Astrocyte (in vitro differentiated cells and primary cell): ENCODE measurements around the gene OR51Q1.

Source experiments
- EZH2 ChIP-seq: IDR thresholded peaks from 2 replicates; pipeline ENCODE4 v1.6.1; 2012; ENCODE audit warnings: mild to moderate bottlenecking, low read length, inconsistent platforms; ENCODE audit not compliant: insufficient read depth
- TF ChIP-seq, protein P1 (sequence below): IDR thresholded peaks from 2 replicates; pipeline ENCODE4 v1.5.1; 2011; ENCODE audit warnings: low read depth, mild to moderate bottlenecking, inconsistent platforms, low read length, moderate library complexity; ENCODE audit not compliant: insufficient read depth

DNA sequence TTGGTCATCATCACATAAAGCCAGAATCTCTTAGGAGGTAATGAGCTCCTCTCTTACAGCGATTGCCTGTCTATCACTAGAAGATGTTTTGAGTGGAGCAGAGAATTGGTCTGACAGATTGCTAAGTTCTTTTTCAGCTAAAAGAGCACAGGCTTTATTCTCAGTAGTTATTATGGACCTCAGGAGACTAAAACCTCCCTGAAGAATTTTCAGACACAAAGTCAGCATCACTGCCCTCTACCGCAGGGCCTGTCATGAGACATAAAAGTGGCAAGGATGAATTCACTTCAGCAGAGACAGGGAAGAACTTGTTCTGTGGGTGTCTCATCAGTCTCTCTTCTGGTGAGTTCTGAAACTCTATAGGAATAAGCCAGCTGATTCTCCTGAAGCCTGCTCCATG lies 27.1 kb downstream of the OR51Q1 start, which contains the start of gene OR51I2:
- TF ChIP-seq, protein P1, sequence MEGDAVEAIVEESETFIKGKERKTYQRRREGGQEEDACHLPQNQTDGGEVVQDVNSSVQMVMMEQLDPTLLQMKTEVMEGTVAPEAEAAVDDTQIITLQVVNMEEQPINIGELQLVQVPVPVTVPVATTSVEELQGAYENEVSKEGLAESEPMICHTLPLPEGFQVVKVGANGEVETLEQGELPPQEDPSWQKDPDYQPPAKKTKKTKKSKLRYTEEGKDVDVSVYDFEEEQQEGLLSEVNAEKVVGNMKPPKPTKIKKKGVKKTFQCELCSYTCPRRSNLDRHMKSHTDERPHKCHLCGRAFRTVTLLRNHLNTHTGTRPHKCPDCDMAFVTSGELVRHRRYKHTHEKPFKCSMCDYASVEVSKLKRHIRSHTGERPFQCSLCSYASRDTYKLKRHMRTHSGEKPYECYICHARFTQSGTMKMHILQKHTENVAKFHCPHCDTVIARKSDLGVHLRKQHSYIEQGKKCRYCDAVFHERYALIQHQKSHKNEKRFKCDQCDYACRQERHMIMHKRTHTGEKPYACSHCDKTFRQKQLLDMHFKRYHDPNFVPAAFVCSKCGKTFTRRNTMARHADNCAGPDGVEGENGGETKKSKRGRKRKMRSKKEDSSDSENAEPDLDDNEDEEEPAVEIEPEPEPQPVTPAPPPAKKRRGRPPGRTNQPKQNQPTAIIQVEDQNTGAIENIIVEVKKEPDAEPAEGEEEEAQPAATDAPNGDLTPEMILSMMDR: no peak
- no peak for TF ChIP-seq EZH2
